ENCODE results near the gene AK8.
"Not testable (repeated sequence)": the region's sequence is repeated elsewhere in the genome, so short reads cannot be mapped to it uniquely, and the experiment has no call there.

Gene AK8

GRCh38 chr9:132773093-132773492 is 105.0 kb downstream of the AK8 start:
- no peak for ATAC-seq
- TF ChIP-seq ARNTL (CRISPR knock-in tag; IDR thresholded peaks at IDR 0.05; ENCODE audit: borderline replicate concordance, low read depth) (no peak), CREB5 (CRISPR knock-in tag; IDR thresholded peaks at IDR 0.05; ENCODE audit: low read depth) (no peak), POU6F1 (CRISPR knock-in tag; IDR thresholded peaks at IDR 0.05; ENCODE audit: borderline replicate concordance, low read depth) (no peak), CSDC2 (CRISPR knock-in tag; IDR thresholded peaks at IDR 0.05) (no peak), BACH2 (CRISPR knock-in tag; IDR thresholded peaks at IDR 0.05; ENCODE audit: borderline replicate concordance) (no peak), TSHZ2 (CRISPR knock-in tag; IDR thresholded peaks at IDR 0.05) (no peak), TCF4 (CRISPR knock-in tag; IDR thresholded peaks at IDR 0.05; ENCODE audit: borderline replicate concordance) (no peak), PATZ1 (CRISPR knock-in tag; IDR thresholded peaks at IDR 0.05; ENCODE audit: borderline replicate concordance) (no peak), SNAI2 (CRISPR knock-in tag; IDR thresholded peaks at IDR 0.05) (no peak), ISL1 (CRISPR knock-in tag; IDR thresholded peaks at IDR 0.05) (no peak), ESRRG (CRISPR knock-in tag; IDR thresholded peaks at IDR 0.05) (no peak), OSR1 (CRISPR knock-in tag; IDR thresholded peaks at IDR 0.05) (no peak), PPARA (CRISPR knock-in tag; IDR thresholded peaks at IDR 0.05; ENCODE audit: borderline replicate concordance) (no peak), RARB (CRISPR knock-in tag; IDR thresholded peaks at IDR 0.05) (no peak), ZNF8 (CRISPR knock-in tag; IDR thresholded peaks at IDR 0.05) (no peak), ZC3H10 (CRISPR knock-in tag; IDR thresholded peaks at IDR 0.05) (no peak)

GRCh38 chr9:132771752-132772151 is 106.3 kb downstream of the AK8 start:
- not testable (repeated sequence) for ATAC-seq

GRCh38 chr9:132770770-132771310 is 107.2 kb downstream of the AK8 start:
- ATAC-seq = no peak
- TF ChIP-seq CSDC2 (CRISPR knock-in tag; IDR thresholded peaks at IDR 0.05) = no peak
- TF ChIP-seq ZNF70 (CRISPR knock-in tag; IDR thresholded peaks at IDR 0.05) = no peak

GRCh38 chr9:132769906-132770769 is 107.9 kb downstream of the AK8 start:
- ATAC-seq = no peak
- TF ChIP-seq TCF4 (CRISPR knock-in tag; IDR thresholded peaks at IDR 0.05; ENCODE audit: borderline replicate concordance) = no peak
- no peak for TF ChIP-seq ZC3H10 (CRISPR knock-in tag; IDR thresholded peaks at IDR 0.05)
- TF ChIP-seq ZNF8 (CRISPR knock-in tag; IDR thresholded peaks at IDR 0.05) = no peak
- TF ChIP-seq CREB5 (CRISPR knock-in tag; IDR thresholded peaks at IDR 0.05; ENCODE audit: low read depth) = no peak
- no peak for TF ChIP-seq PATZ1 (CRISPR knock-in tag; IDR thresholded peaks at IDR 0.05; ENCODE audit: borderline replicate concordance)
- TF ChIP-seq POU6F1 (CRISPR knock-in tag; IDR thresholded peaks at IDR 0.05; ENCODE audit: borderline replicate concordance, low read depth) = no peak
- no peak for TF ChIP-seq TSHZ2 (CRISPR knock-in tag; IDR thresholded peaks at IDR 0.05)
- no peak for TF ChIP-seq ISL1 (CRISPR knock-in tag; IDR thresholded peaks at IDR 0.05)
- no peak for TF ChIP-seq OSR1 (CRISPR knock-in tag; IDR thresholded peaks at IDR 0.05)
- TF ChIP-seq ESRRG (CRISPR knock-in tag; IDR thresholded peaks at IDR 0.05) = no peak

All from SK-N-SH treated with all-trans-retinoic acid at 6 μM for 48 hours (cell line).